Natural killer cell (primary cell): ENCODE data around the gene NRSN2. TPM values are rescaled to one million over a fixed set of nuclear protein-coding genes. Genes with fewer than 3 reads are reported as not detected.
A peak's percentile ranks its signal among the peaks of the same experiment; 100 is the strongest.

Experiments used
- ATAC-seq, 3 donors: fragments of 150-1000 bp in 2 of 3; fragments of 200-7000 bp in 1 of 3; cut with Tn5 transposase; 1 replicate in 1 of 3; 2 replicates in 2 of 3; pipeline ENCODE4 v1.10.0; 2021; ENCODE audit warnings: mild to moderate bottlenecking in 2 of 3, moderate library complexity in 2 of 3
- DNase-seq, 2 donors: peaks; one replicate each; pipeline versions ENCODE4 v3.0.0 to v3.0.0-alpha.2; 2013 to 2021; ENCODE audit warnings: mixed read lengths in 1 of 2
- H3K27ac ChIP-seq: one replicate; pipeline ENCODE4 v1.5.1; 2013; ENCODE audit warnings: mild to moderate bottlenecking, low read length
- H3K27me3 ChIP-seq: one replicate; pipeline ENCODE4 v1.6.1; 2013; ENCODE audit warnings: low read length; ENCODE audit not compliant: control insufficient read depth, insufficient read depth
- H3K36me3 ChIP-seq: one replicate; pipeline ENCODE4 v1.6.1; 2013; ENCODE audit warnings: low read length; ENCODE audit not compliant: control insufficient read depth, insufficient read depth
- H3K4me1 ChIP-seq: one replicate; pipeline ENCODE4 v1.6.1; 2013; ENCODE audit warnings: low read length; ENCODE audit not compliant: control insufficient read depth, insufficient read depth
- H3K4me3 ChIP-seq: one replicate; pipeline ENCODE4 v1.5.1; 2013; ENCODE audit warnings: low read length
- H3K9me3 ChIP-seq: one replicate; pipeline ENCODE4 v1.6.1; 2013; ENCODE audit warnings: low read length; ENCODE audit not compliant: control insufficient read depth, insufficient read depth
- H3K27ac Mint-ChIP-seq, 2 donors: one replicate each; pipeline ENCODE4 v1.8.0; 2022; ENCODE audit warnings: mild to moderate bottlenecking in 2 of 2, mixed read lengths in 2 of 2, moderate library complexity in 1 of 2
- H3K27me3 Mint-ChIP-seq, 2 donors: one replicate each; pipeline ENCODE4 v1.8.0; 2022; ENCODE audit warnings: low read depth in 2 of 2, mixed read lengths in 2 of 2
- H3K36me3 Mint-ChIP-seq: one replicate; pipeline ENCODE4 v1.8.0; 2022; ENCODE audit warnings: mixed read lengths
- H3K4me1 Mint-ChIP-seq, 2 donors: one replicate each; pipeline ENCODE4 v1.8.0; 2022; ENCODE audit warnings: mixed read lengths in 2 of 2
- H3K4me3 Mint-ChIP-seq: one replicate; pipeline ENCODE4 v1.8.0; 2022; ENCODE audit warnings: mild to moderate bottlenecking, moderate library complexity, mixed read lengths
- H3K9me3 Mint-ChIP-seq, 2 donors: one replicate each; pipeline ENCODE4 v1.8.0; 2022; ENCODE audit warnings: mixed read lengths in 2 of 2
- CTCF ChIP-seq: fragments of 200-600 bp; IDR thresholded peaks from one replicate; pipeline ENCODE4 v1.8.0; 2022; ENCODE audit warnings: antibody characterized with exemption
- WGBS: methylation state at CpG from one replicate; pipeline ENCODE4 v1.1.7; 2013; ENCODE audit warnings: missing lambda C conversion rate; ENCODE audit not compliant: insufficient coverage; 5-methylcytosine and 5-hydroxymethylcytosine counted together
- intact Hi-C: fragments of 100-400 bp; cut with micrococcal nuclease; formaldehyde crosslinking; loops from one replicate; pipeline ENCODE4 v1.14.2; 2022
- total RNA-seq, 4 donors: library from RNA; stranded (reverse); fragments of 120-200 nt in 1 of 4; gene quantifications; one replicate each; pipeline versions ENCODE4 v1.2.3 to v1.2.4, GENCODE V29; 2013 to 2022

NRSN2 gene
- total RNA-seq, 3 donors from 2014 or later (not counting 1 experiment from before 2014, with no cell fraction given), result 6.6 to 9.3 (median 8.4) TPM

GRCh38 chr20:326645-327185 is 20.2 kb upstream of the NRSN2 start:
- intact Hi-C loops, result no loop called here
- H3K27ac Mint-ChIP-seq, result peak overlapping the region in 1 of 2 donors; percentile 60
- Histone ChIP-seq H3K36me3 (no peaks in the 10 kb centered on the region), H3K27ac (no peak overlapping the region), H3K9me3 (no peaks in the 10 kb centered on the region), H3K4me1 (peaks cover 39% of the 10 kb centered on the region), H3K4me3 (peak overlapping the region; percentile 40), H3K27me3 (no peaks in the 10 kb centered on the region)
- DNase-seq, result peak in 1 of 2 donors; percentile 17
- no peaks in the 10 kb centered on the region for H3K27me3 Mint-ChIP-seq
- under 1% methylated on average over 38 of the region's 38 CpGs for WGBS
- H3K9me3 Mint-ChIP-seq, result no peaks in the 10 kb centered on the region
- H3K4me3 Mint-ChIP-seq, result peak overlapping the region; percentile 79
- no peaks in the 10 kb centered on the region for H3K36me3 Mint-ChIP-seq
- no peak for ATAC-seq
- H3K4me1 Mint-ChIP-seq, result peaks cover 0 to 18% of the 10 kb centered on the region in 2 donors
- no peak for TF ChIP-seq CTCF

- peak overlapping the region; percentile 40 for H3K4me3 ChIP-seq
- H3K4me1 Mint-ChIP-seq, result peaks cover 0 to 18% of the 10 kb centered on the region in 2 donors
- no peak for TF ChIP-seq CTCF
- peaks cover 39% of the 10 kb centered on the region for H3K4me1 ChIP-seq
- intact Hi-C loops, result no loop called here
- H3K27me3 Mint-ChIP-seq, result no peaks in the 10 kb centered on the region
- H3K27ac ChIP-seq, result no peak overlapping the region
- ATAC-seq, result no peak
- DNase-seq, result peak; percentile 30 to 88
- peak overlapping the region; percentile 55 for H3K4me3 Mint-ChIP-seq
- H3K27ac Mint-ChIP-seq, result peak overlapping the region in 1 of 2 donors; percentile 60
- WGBS, result 10% methylated on average over 46 of the region's 47 CpGs
- no peaks in the 10 kb centered on the region for H3K27me3 ChIP-seq
- no peaks in the 10 kb centered on the region for H3K9me3 Mint-ChIP-seq
- H3K36me3 ChIP-seq, result no peaks in the 10 kb centered on the region
- H3K9me3 ChIP-seq, result no peaks in the 10 kb centered on the region
- no peaks in the 10 kb centered on the region for H3K36me3 Mint-ChIP-seq
Observed at GRCh38 chr20:327186-328026, 19.5 kb upstream of the NRSN2 start.

- Histone ChIP-seq H3K4me3 (no peak overlapping the region), H3K27ac (no peak overlapping the region), H3K9me3 (no peaks in the 10 kb centered on the region), H3K36me3 (no peaks in the 10 kb centered on the region), H3K27me3 (no peaks in the 10 kb centered on the region), H3K4me1 (peaks cover 39% of the 10 kb centered on the region)
- Mint-ChIP-seq H3K27ac (peak overlapping the region; percentile 43 to 51), H3K4me3 (peak overlapping the region; percentile 82), H3K27me3 (no peaks in the 10 kb centered on the region), H3K36me3 (no peaks in the 10 kb centered on the region), H3K4me1 (peaks cover 0 to 18% of the 10 kb centered on the region in 2 donors), H3K9me3 (no peaks in the 10 kb centered on the region)
- TF ChIP-seq CTCF, result no peak
- peak in 1 of 2 donors; percentile 38 for DNase-seq
- WGBS, result 76% methylated on average over 30 of the region's 31 CpGs
- ATAC-seq, result no peak
- intact Hi-C loops, result no loop called here
Observed at GRCh38 chr20:328027-328974, 18.6 kb upstream of the NRSN2 start.
